Spinal cord (tissue), 10 donors: Measurements from ENCODE around the gene SUPT3H. TPM values are rescaled to one million over a fixed set of nuclear protein-coding genes. Genes with fewer than 3 reads are reported as not detected.
"Not testable (repeated sequence)": the region's sequence is repeated elsewhere in the genome, so short reads cannot be mapped to it uniquely, and the experiment has no call there.

Source experiments
- DNase-seq, 6 donors: peaks; one replicate each; pipeline versions ENCODE4 v3.0.0 to v3.0.0-alpha.2; 2013 to 2015; ENCODE audit warnings: low spot score in 6 of 6, low read depth in 4 of 6
- H3K27ac ChIP-seq: one replicate; pipeline ENCODE4 v1.5.1; 2013; ENCODE audit warnings: low read depth, low read length, control low read depth
- H3K27me3 ChIP-seq: one replicate; pipeline ENCODE4 v1.6.1; 2013; ENCODE audit warnings: low read length; ENCODE audit not compliant: control insufficient read depth, insufficient read depth
- H3K36me3 ChIP-seq: one replicate; pipeline ENCODE4 v1.6.1; 2013; ENCODE audit warnings: low read length; ENCODE audit not compliant: control insufficient read depth, insufficient read depth
- H3K4me1 ChIP-seq: one replicate; pipeline ENCODE4 v1.6.1; 2013; ENCODE audit warnings: low read length; ENCODE audit not compliant: control insufficient read depth, insufficient read depth
- H3K4me3 ChIP-seq: one replicate; pipeline ENCODE4 v1.5.1; 2013; ENCODE audit warnings: low read depth, low read length, control low read depth
- H3K9me3 ChIP-seq: one replicate; pipeline ENCODE4 v1.6.1; 2013; ENCODE audit warnings: low read length; ENCODE audit not compliant: control insufficient read depth, insufficient read depth
- WGBS: methylation state at CpG from one replicate; pipeline ENCODE4 v1.1.5; 2013; ENCODE audit warnings: missing lambda C conversion rate; ENCODE audit not compliant: insufficient coverage; 5-methylcytosine and 5-hydroxymethylcytosine counted together
- polyA plus RNA-seq, 2 donors: library from polyadenylated mRNA; unstranded; fragments of 120-200 nt; gene quantifications; one replicate each; pipeline ENCODE4 v1.2.1, GENCODE V29; 2013; ENCODE audit not compliant: insufficient read length in 2 of 2
- total RNA-seq, 2 donors: library from RNA; depleted of rRNA in 1 of 2; stranded (reverse); fragments of 120-200 nt in 1 of 2; fragments of >200 nt in 1 of 2; gene quantifications; one replicate each; pipeline versions ENCODE4 v1.2.3 to v1.2.4, GENCODE V29; 2013 to 2014
- donor health status: healthy.

The SUPT3H gene
- total and polyA plus RNA-seq, 4 donors = 12.2 to 27.7 (median 18.2) TPM

- Histone ChIP-seq H3K4me3 (no peak overlapping the region), H3K36me3 (no peaks in the 10 kb centered on the region), H3K27ac (no peak overlapping the region), H3K4me1 (no peaks in the 10 kb centered on the region), H3K27me3 (no peaks in the 10 kb centered on the region), H3K9me3 (no peaks in the 10 kb centered on the region)
- no CpG with 5 or more reads among the region's 3 CpGs for WGBS
- no peak for DNase-seq
Observed at GRCh38 chr6:45302832-45303231, 74.9 kb downstream of the SUPT3H start.

- Histone ChIP-seq H3K27me3 (no peaks in the 10 kb centered on the region), H3K36me3 (no peaks in the 10 kb centered on the region), H3K9me3 (no peaks in the 10 kb centered on the region), H3K4me3 (no peak overlapping the region), H3K27ac (no peak overlapping the region), H3K4me1 (no peaks in the 10 kb centered on the region)
- no CpG with 5 or more reads among the region's 3 CpGs for WGBS
- no peak for DNase-seq
Observed at GRCh38 chr6:45301348-45302142, 76.2 kb downstream of the SUPT3H start.

GRCh38 chr6:45300736-45301135 lies 77.0 kb downstream of the SUPT3H start:
- Histone ChIP-seq H3K27ac (no peak overlapping the region), H3K36me3 (no peaks in the 10 kb centered on the region), H3K4me3 (no peak overlapping the region), H3K9me3 (no peaks in the 10 kb centered on the region), H3K4me1 (no peaks in the 10 kb centered on the region), H3K27me3 (no peaks in the 10 kb centered on the region)
- no peak for DNase-seq
- no CpG with 5 or more reads among the region's 1 CpG for WGBS

GRCh38 chr6:45299096-45299581 lies 78.6 kb downstream of the SUPT3H start:
- WGBS = 100% methylated on average over 1 of the region's 3 CpGs
- no peak overlapping the region for H3K4me3 ChIP-seq
- DNase-seq = no peak

GRCh38 chr6:45297320-45297719 lies 80.4 kb downstream of the SUPT3H start:
- H3K27ac ChIP-seq = no peak overlapping the region
- DNase-seq = peak in 1 of 6 donors; percentile 1
- H3K36me3 ChIP-seq = no peaks in the 10 kb centered on the region
- H3K4me3 ChIP-seq = no peak overlapping the region
- no peaks in the 10 kb centered on the region for H3K4me1 ChIP-seq
- no peaks in the 10 kb centered on the region for H3K27me3 ChIP-seq
- H3K9me3 ChIP-seq = no peaks in the 10 kb centered on the region

More at GRCh38 chr6:45299096-45299581, 78.6 kb downstream of the SUPT3H start:
- Histone ChIP-seq H3K4me1 (no peaks in the 10 kb centered on the region), H3K36me3 (no peaks in the 10 kb centered on the region), H3K27ac (no peak overlapping the region), H3K27me3 (no peaks in the 10 kb centered on the region), H3K9me3 (no peaks in the 10 kb centered on the region)

GRCh38 chr6:45294065-45294701 lies 83.6 kb downstream of the SUPT3H start:
- no CpG with 5 or more reads among the region's 1 CpG for WGBS

GRCh38 chr6:45293306-45293705 lies 84.4 kb downstream of the SUPT3H start:
- DNase-seq = no peak
- no peaks in the 10 kb centered on the region for H3K36me3 ChIP-seq
- WGBS = no CpG with 5 or more reads among the region's 3 CpGs
- no peak overlapping the region for H3K27ac ChIP-seq
- no peaks in the 10 kb centered on the region for H3K9me3 ChIP-seq
- H3K4me1 ChIP-seq = no peaks in the 10 kb centered on the region
- H3K4me3 ChIP-seq = no peak overlapping the region
- no peaks in the 10 kb centered on the region for H3K27me3 ChIP-seq

More at GRCh38 chr6:45294065-45294701, 83.6 kb downstream of the SUPT3H start:
- DNase-seq, H3K27ac ChIP-seq, H3K36me3 ChIP-seq, H3K4me1 ChIP-seq, H3K27me3 ChIP-seq, H3K4me3 ChIP-seq, H3K9me3 ChIP-seq: not testable (repeated sequence)

GRCh38 chr6:45289751-45290514 lies 87.8 kb downstream of the SUPT3H start:
- Histone ChIP-seq H3K27me3 (no peaks in the 10 kb centered on the region), H3K27ac (no peak overlapping the region), H3K9me3 (no peaks in the 10 kb centered on the region), H3K4me3 (no peak overlapping the region), H3K36me3 (no peaks in the 10 kb centered on the region), H3K4me1 (no peaks in the 10 kb centered on the region)
- WGBS = 97% methylated on average over 3 of the region's 5 CpGs
- DNase-seq = no peak

- not testable (repeated sequence) for H3K36me3 ChIP-seq, DNase-seq, H3K27me3 ChIP-seq, H3K9me3 ChIP-seq, H3K4me3 ChIP-seq, H3K4me1 ChIP-seq, H3K27ac ChIP-seq
- WGBS = no CpG with 5 or more reads among the region's 3 CpGs
Observed at GRCh38 chr6:45286707-45287106, 91.0 kb downstream of the SUPT3H start.
